H54 (cell line): ENCODE measurements around the gene C4B.
A peak's percentile ranks its signal among the peaks of the same experiment; 100 is the strongest.
"Not testable (repeated sequence)": the region's sequence is repeated elsewhere in the genome, so short reads cannot be mapped to it uniquely, and the experiment has no call there.

ENCODE experiments used
- DNase-seq: peaks from one replicate; pipeline ENCODE4 v3.0.0; 2011; ENCODE audit warnings: low spot score, mixed read lengths; ENCODE audit not compliant: insufficient read length
- FAIRE-seq: peaks from 3 replicates; lab custom pipeline; 2011; peaks lifted over from hg19 to GRCh38; lab: Jason Lieb, UNC
- POLR2A ChIP-seq: IDR thresholded peaks from 2 replicates; pipeline ENCODE4 v1.6.1; 2011; ENCODE audit warnings: low read depth, mild to moderate bottlenecking, low read length

The C4B gene

GRCh38 chr6:32014547-32014946 is at the start of gene C4B:
C4B (plus strand) TSS chr6:32014795; CDS start chr6:32014846, 51 bp downstream.
- FAIRE-seq, DNase-seq: not testable (repeated sequence)

- TF ChIP-seq POLR2A: no peak
- DNase-seq (no peak), FAIRE-seq (no peak)
These were observed 48.9 kb upstream of the C4B start for GRCh38 chr6:31965700-31966099.

GRCh38 chr6:31966506-31966905 is 48.1 kb upstream of the C4B start:
- TF ChIP-seq POLR2A: no peak
- DNase-seq (no peak), FAIRE-seq (no peak)

GRCh38 chr6:31966997-31967925 is 47.3 kb upstream of the C4B start:
- DNase-seq (no peak), FAIRE-seq (no peak)
- no peak for TF ChIP-seq POLR2A

GRCh38 chr6:31967926-31968320 is 46.7 kb upstream of the C4B start:
- FAIRE-seq (no peak), DNase-seq (no peak)
- TF ChIP-seq POLR2A: no peak

- no peak for DNase-seq
- no peak for FAIRE-seq
- no peak for TF ChIP-seq POLR2A
These were observed 46.3 kb upstream of the C4B start for GRCh38 chr6:31968326-31968725.

GRCh38 chr6:31968791-31969711 is 45.5 kb upstream of the C4B start:
- no peak for DNase-seq
- no peak for FAIRE-seq
- TF ChIP-seq POLR2A: no peak

- no peak for FAIRE-seq
- no peak for DNase-seq
- no peak for TF ChIP-seq POLR2A
These were observed 44.6 kb upstream of the C4B start for GRCh38 chr6:31969712-31970603.

GRCh38 chr6:31970604-31971271 is 43.9 kb upstream of the C4B start:
- no peak for DNase-seq
- no peak for TF ChIP-seq POLR2A
- FAIRE-seq: no peak

- DNase-seq: no peak
- no peak for FAIRE-seq
These were observed 43.2 kb upstream of the C4B start for GRCh38 chr6:31971279-31971992.

GRCh38 chr6:31971993-31972708 is 42.4 kb upstream of the C4B start, which contains the start of gene DXO:
DXO (minus strand) TSS chr6:31972138; CDS start chr6:31971675, 463 bp downstream.
- peak; percentile 42 for TF ChIP-seq POLR2A
- FAIRE-seq (peak; percentile 60), DNase-seq (peak; percentile 99)

More at GRCh38 chr6:31971279-31971992, 43.2 kb upstream of the C4B start:
- TF ChIP-seq POLR2A: no peak
